Measurements from ENCODE around the gene PRKN. TPM values are rescaled to one million over a fixed set of nuclear protein-coding genes. Genes with fewer than 3 reads are reported as not detected.

PRKN gene
- total and polyA plus RNA-seq, 9 of the 15 experiments (the other 6 are each of a cell fraction or from before 2014, with no cell fraction given), result 0.03 to 0.96 (median 0.15) TPM; not detected in 2

GRCh38 chr6:161498881-161499280 is 1228.7 kb downstream of the PRKN start (continued):
- TF ChIP-seq CHD7 (IDR thresholded peaks at IDR 0.05; ENCODE audit: low read depth, low read length), result no peak
- no peak for TF ChIP-seq USF1 (CRISPR knock-in tag; IDR thresholded peaks at IDR 0.05)
- TF ChIP-seq ATF6 (CRISPR knock-in tag; IDR thresholded peaks at IDR 0.05), result no peak
- TF ChIP-seq MBD1 (CRISPR knock-in tag; IDR thresholded peaks at IDR 0.05), result no peak
- no peak for TF ChIP-seq HCFC1 (IDR thresholded peaks at IDR 0.05; ENCODE audit: low read depth, low read length)
